ENCODE measurements around the gene HP. TPM values are rescaled to one million over a fixed set of nuclear protein-coding genes. Genes with fewer than 3 reads are reported as not detected.

HP gene
- total RNA-seq, 1 donor from 2014 or later = not detected

DNA sequence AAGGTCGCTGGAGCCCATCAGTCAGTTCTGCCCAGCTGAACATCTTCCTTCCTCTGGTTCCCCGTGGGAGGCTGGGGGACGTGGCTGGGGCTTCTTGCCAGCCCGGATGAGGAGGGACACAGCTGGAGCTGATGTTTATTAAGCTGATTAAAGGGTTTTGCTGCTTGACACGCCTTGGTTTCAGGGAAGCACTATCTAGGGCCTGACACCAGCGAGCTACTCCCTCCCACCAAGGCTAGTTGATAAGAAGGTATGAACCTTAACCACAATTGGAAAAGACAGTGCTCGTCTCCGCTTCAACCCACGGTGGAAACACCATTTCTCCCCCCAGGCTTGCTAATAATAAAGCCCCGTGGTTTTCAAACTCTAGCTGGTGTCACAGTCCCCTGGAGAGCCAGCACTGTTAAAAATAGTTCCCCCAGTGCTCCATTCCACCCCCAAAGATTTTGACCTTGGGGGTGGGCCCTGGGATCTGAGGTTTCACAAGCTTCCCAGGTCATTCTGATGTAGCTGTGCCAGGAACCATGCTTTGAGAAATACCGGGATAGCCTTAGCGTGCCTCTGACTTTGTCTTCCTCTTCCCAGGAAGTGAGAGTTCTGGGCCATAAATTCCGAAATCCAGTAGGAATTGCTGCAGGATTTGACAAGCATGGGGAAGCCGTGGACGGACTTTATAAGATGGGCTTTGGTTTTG is 40.3 kb upstream of the HP start:
- no peak for DNase-seq (ENCODE audit: low spot score)
- H3K27ac Mint-ChIP-seq (ENCODE audit: unreplicated experiment) = no peak overlapping the region
- H3K4me3 Mint-ChIP-seq (ENCODE audit: unreplicated experiment) = no peak overlapping the region

GRCh38 chr16:72014675-72015074 is 39.6 kb upstream of the HP start:
- Mint-ChIP-seq H3K4me1 (ENCODE audit: low read depth) (peaks cover 12% of the 10 kb centered on the region), H3K36me3 (ENCODE audit: low read depth) (peaks cover 4% of the 10 kb centered on the region), H3K27me3 (ENCODE audit: low read depth) (no peaks in the 10 kb centered on the region), H3K27ac (ENCODE audit: unreplicated experiment) (no peak overlapping the region), H3K4me3 (ENCODE audit: unreplicated experiment) (no peak overlapping the region), H3K9me3 (ENCODE audit: low read depth) (no peaks in the 10 kb centered on the region)
- DNase-seq (ENCODE audit: low spot score) = no peak
- no peak for TF ChIP-seq CTCF (IDR thresholded peaks at IDR 0.05)

More for the DNA sequence above, 40.3 kb upstream of the HP start:
- peaks cover 12% of the 10 kb centered on the region for H3K4me1 Mint-ChIP-seq (ENCODE audit: low read depth)
- no peaks in the 10 kb centered on the region for H3K9me3 Mint-ChIP-seq (ENCODE audit: low read depth)
- TF ChIP-seq CTCF (IDR thresholded peaks at IDR 0.05) = no peak
- H3K36me3 Mint-ChIP-seq (ENCODE audit: low read depth) = peaks cover 4% of the 10 kb centered on the region
- no peaks in the 10 kb centered on the region for H3K27me3 Mint-ChIP-seq (ENCODE audit: low read depth)

- no peak for DNase-seq (ENCODE audit: low spot score)
- Mint-ChIP-seq H3K27me3 (ENCODE audit: low read depth) (no peaks in the 10 kb centered on the region), H3K36me3 (ENCODE audit: low read depth) (peaks cover 4% of the 10 kb centered on the region), H3K4me3 (ENCODE audit: unreplicated experiment) (no peak overlapping the region), H3K27ac (ENCODE audit: unreplicated experiment) (no peak overlapping the region), H3K9me3 (ENCODE audit: low read depth) (no peaks in the 10 kb centered on the region), H3K4me1 (ENCODE audit: low read depth) (peaks cover 9% of the 10 kb centered on the region)
- no peak for TF ChIP-seq CTCF (IDR thresholded peaks at IDR 0.05)
Measured at GRCh38 chr16:72015124-72015523, 39.2 kb upstream of the HP start.

- H3K27ac Mint-ChIP-seq (ENCODE audit: unreplicated experiment) = no peak overlapping the region
- H3K36me3 Mint-ChIP-seq (ENCODE audit: low read depth) = peaks cover 11% of the 10 kb centered on the region
- H3K4me3 Mint-ChIP-seq (ENCODE audit: unreplicated experiment) = no peak overlapping the region
- TF ChIP-seq CTCF (IDR thresholded peaks at IDR 0.05) = no peak
- H3K9me3 Mint-ChIP-seq (ENCODE audit: low read depth) = no peaks in the 10 kb centered on the region
- no peak for DNase-seq (ENCODE audit: low spot score)
- no peaks in the 10 kb centered on the region for H3K27me3 Mint-ChIP-seq (ENCODE audit: low read depth)
- peaks cover 7% of the 10 kb centered on the region for H3K4me1 Mint-ChIP-seq (ENCODE audit: low read depth)
Measured at GRCh38 chr16:72018470-72018869, 35.8 kb upstream of the HP start.

- Mint-ChIP-seq H3K36me3 (ENCODE audit: low read depth) (peaks cover 20% of the 10 kb centered on the region), H3K4me3 (ENCODE audit: unreplicated experiment) (no peak overlapping the region), H3K9me3 (ENCODE audit: low read depth) (no peaks in the 10 kb centered on the region), H3K4me1 (ENCODE audit: low read depth) (no peaks in the 10 kb centered on the region), H3K27me3 (ENCODE audit: low read depth) (no peaks in the 10 kb centered on the region), H3K27ac (ENCODE audit: unreplicated experiment) (no peak overlapping the region)
- TF ChIP-seq CTCF (IDR thresholded peaks at IDR 0.05) = no peak
- DNase-seq (ENCODE audit: low spot score) = no peak
Measured at GRCh38 chr16:72021043-72021442, 33.3 kb upstream of the HP start.
